ENCODE measurements around the gene RABEPK.

DNA sequence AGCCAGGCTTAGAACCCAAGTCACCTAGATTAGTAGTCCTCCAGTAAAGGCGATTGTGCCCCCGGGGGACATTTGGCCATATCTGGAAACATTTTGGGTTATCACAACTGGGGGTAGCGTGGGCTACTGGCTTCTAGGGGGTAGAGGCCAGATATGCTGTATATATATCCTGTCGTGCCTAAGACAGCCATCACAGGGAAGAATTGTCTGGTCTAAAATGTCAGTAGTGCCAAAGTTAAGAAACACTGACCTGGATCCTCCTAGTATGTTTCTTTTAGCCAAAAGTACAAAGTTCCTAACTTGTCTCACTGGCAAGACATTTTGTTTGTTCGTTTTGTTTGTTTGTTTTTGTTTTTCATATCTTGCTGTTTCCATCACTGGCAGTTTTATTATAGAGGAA, 13.8 kb downstream of the RABEPK start:
- TF ChIP-seq CTCF (conservative IDR thresholded peaks at IDR 0.05; ENCODE audit: low read length) (no peak), EZH2phosphoT487 (IDR thresholded peaks at IDR 0.05; ENCODE audit: borderline replicate concordance) (no peak)

Data from Loucy (cell line).